ENCODE measurements around the gene TBC1D8. TPM values are rescaled to one million over a fixed set of nuclear protein-coding genes. Genes with fewer than 3 reads are reported as not detected.
"Not testable (repeated sequence)": the region's sequence is repeated elsewhere in the genome, so short reads cannot be mapped to it uniquely, and the experiment has no call there.

Gene TBC1D8
- total RNA-seq, 1 experiment from 2014 or later: 4.1 TPM

- DNase-seq (ENCODE audit: low read depth): peak; percentile 90
Observed at GRCh38 chr2:101064868-101065549, 86.2 kb downstream of the TBC1D8 start.

DNA sequence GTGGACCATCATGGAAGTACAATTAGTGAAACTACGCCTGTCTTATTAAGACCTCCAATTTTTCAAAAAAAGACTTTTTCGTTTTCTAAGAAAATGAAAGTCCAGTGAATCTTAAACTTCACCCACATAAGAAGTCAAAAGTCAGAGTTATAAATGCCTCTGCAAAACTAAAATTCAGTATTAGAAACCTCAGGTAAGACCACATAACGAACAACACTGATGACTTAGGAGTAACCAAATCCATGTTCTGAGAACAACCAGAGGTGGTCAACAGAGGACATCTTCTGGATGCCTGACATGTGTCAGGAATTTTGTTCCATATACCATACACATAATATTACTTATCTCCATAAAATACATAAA, 86.7 kb downstream of the TBC1D8 start:
- no peak for DNase-seq (ENCODE audit: low read depth)

- no peak for DNase-seq (ENCODE audit: low read depth)
Observed at GRCh38 chr2:101064125-101064502, 87.1 kb downstream of the TBC1D8 start.

- DNase-seq (ENCODE audit: low read depth): peak; percentile 22
Observed at GRCh38 chr2:101063352-101064124, 87.6 kb downstream of the TBC1D8 start.

DNA sequence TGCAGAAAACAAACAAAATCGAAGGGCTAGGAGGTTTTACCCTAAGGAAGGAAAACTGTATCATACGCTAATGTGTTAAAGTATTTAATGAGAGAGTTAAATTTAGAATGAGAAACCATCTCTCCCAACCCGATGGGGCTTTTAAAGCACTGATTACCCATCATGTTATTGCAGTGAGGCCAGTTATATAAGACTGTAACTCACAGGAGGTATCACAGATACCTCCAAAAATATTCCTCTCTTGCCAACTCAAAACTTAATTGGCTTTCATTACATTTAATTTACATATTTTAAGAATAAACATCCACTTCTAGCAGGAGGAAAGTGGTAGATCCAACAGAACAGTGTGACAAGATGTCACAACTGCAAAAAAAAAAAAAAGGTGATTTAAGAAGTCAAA, 92.8 kb downstream of the TBC1D8 start:
- no peak for DNase-seq (ENCODE audit: low read depth)

DNA sequence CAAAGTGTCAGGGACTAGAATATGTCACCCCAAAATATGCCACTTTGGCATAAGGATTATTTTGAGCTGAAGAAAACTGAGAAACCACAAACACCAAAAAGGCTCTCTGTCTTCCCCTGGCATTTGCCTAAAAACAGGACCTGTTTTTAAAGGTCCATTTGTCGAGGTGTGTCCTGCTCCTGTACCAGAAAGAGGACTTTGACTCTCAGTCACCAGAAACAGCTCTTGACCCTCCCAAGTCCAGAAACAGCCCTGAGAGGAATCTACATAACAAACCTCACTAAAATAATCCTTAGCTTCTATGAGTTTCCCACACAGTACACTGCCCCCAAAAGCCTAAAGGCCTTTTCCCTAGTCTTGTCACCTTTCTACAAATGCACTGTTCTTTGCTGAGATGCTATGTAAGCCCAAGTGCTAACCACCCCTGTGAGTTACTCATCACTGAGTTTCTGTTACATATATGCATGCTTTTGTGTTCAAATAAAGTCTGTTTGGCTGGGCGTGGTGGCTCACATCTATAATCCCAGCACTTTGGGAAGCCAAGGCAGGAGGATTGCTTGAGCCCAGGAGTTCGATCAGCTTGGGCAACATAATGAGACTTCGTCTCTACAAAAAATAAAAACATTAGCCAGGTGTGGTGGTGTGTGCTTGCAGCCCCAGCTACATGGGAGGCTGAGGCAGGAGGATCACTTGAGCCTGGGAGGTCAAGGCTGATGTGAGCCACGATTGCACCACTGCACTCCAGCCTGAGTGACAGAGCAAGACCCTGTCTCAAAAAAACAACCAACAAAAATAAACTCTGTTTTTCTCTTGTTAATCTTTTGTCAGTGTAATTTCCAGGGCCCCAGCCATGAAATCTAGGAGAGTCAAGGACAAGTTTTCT, 93.9 kb downstream of the TBC1D8 start:
- DNase-seq (ENCODE audit: low read depth): no peak

DNA sequence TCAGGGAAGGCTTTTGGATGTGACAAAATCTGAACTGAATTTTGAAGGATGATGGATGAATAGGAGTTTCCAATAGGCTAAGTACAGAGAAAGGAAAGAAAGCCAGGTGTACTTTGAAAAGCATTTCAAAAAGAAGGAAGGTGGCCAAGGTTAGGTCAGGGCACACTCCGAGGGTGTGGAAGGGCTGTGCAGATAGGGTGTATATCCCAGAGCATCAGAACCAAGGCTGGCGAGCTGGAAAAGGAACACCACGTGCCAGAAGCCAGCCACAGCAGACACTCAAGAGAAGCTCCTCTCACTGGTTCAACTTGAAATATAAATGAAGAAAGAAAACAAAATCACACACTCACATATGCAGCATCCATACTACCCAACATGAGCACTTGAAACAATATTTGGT, 98.1 kb downstream of the TBC1D8 start:
- DNase-seq (ENCODE audit: low read depth): no peak

DNA sequence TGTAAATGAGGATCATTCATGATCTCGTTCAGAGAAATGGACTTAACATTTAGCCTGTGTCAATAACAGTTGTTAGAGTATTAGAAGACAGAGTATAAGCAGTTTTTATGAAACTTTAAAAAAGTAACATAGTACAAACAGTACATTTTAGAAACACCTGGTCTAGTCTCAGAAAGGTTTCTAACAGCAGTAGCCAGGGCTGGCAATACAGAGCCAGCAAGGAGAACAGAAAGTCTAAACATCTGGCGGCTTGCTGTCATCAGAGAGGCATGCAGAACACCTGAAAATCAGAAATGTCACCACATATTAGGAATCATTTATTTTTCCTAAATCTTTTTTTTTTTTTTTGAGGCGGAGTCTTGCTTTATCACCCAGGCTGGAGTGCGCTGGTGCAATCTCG, 99.0 kb downstream of the TBC1D8 start:
- no peak for DNase-seq (ENCODE audit: low read depth)

DNA sequence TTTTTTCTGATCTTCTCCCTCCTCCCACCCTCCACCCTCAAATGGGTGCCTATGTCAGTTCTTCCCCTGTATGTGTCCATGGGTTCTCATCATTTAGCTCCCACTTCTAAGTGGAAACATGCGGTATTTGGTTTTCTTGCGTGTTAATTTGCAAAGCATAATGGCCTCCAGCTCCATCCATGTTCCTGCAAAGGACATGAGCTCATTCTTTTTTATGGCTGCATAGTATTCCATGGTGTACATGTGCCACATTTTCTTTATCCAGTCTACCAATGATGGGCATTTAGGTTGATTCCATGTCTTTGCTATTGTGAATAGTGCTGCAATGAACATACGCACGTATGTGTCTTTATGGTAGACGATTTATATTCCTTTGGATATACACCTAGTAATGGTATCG, 100.3 kb downstream of the TBC1D8 start:
- DNase-seq (ENCODE audit: low read depth): not testable (repeated sequence)

DNA sequence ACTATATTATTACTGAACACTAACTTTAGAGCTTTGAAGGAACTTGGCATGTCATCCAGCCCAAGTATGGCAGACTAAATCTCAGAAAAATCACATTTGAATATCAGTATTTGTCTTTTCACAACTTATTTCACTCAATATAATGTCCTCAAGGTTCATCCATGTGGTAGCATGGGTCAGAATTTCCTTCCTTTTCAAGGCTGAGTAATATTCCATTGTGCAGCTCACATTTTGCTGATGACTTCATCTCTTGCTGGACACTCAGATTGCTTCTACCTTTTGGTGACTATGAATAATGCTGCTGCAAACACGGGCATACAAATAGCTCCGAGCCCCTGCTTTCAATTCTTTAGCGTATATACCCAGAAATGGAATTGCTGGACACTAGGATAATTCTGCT, 102.4 kb downstream of the TBC1D8 start:
- DNase-seq (ENCODE audit: low read depth): no peak

GRCh38 chr2:101047774-101048173, 103.4 kb downstream of the TBC1D8 start:
- DNase-seq (ENCODE audit: low read depth): no peak

DNA sequence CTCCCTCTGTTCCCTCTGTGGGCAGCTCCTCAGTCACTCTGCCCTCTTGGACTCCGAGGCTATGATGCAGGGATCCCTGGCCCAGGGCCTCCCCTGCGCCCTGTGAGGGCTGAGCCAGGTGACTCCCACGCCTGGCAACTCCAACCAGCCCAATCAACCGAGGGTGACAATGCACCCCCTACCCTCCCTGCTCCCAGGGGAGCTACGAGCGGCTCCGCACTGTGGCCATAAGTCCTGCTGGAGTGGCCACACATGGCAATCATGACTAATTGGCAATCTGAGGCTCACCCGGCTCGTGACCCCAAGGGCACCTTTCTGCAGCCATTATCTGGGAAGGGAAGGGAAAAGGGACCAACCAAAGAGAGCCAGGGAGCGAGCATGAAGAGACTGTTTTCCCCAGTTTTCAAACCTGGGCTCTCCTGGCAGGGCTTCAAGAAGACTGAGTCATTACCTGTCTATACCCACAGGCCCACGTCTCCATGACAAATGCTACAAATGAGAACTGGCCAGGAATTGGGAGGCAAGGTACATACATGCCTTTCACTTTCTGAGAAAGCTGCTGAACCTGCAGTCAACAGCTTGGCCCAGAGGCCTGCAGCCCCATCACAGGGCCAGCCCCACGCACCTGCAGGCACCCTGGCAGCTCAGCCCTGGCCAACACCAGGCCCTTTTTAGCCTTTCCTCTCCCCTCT, 104.0 kb downstream of the TBC1D8 start:
- DNase-seq (ENCODE audit: low read depth): peak; percentile 81

- no peak for DNase-seq (ENCODE audit: low read depth)
Observed at GRCh38 chr2:101045330-101045729, 105.9 kb downstream of the TBC1D8 start.

DNA sequence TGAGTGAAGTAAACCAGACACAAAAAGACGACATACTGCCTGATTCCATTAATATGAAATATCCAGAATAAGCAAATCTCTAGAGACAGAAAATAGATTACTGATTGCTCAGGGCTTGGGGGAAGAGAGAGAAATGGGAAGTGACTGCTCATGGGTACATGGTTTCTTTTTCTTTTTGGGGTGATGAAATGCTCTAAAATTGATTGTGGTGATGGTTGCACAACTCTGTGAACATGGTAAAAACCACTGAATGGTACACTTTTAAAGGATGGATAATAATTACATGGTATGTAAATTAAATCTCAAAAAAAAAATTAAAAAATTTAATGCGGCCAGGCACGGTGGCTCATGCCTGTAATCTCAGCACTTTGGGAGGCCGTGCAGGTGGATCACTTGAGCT, 109.8 kb downstream of the TBC1D8 start:
- DNase-seq (ENCODE audit: low read depth): no peak

- no peak for DNase-seq (ENCODE audit: low read depth)
Observed at GRCh38 chr2:101040761-101041160, 110.4 kb downstream of the TBC1D8 start.

DNA sequence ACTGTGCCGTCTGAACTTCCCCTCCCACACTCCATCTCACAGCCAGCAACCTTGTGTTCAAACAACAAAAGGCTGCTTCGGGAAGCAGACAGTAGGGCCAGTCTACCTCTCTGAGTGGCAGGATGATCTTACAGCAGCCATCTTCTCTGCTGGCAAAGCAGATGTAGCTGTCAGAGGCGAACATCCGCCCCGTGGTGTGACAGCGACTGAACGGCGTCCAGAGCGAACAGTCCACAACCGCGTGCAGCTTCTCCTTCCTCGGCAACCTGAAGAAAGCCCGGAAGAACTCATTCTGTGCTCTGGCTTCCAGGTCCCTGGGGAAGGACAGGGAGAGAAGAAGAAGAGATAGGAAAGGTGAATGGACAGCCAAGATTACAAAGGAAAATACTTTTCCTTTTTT, 111.1 kb downstream of the TBC1D8 start:
- no peak for DNase-seq (ENCODE audit: low read depth)

- no peak for DNase-seq (ENCODE audit: low read depth)
Observed at GRCh38 chr2:101038455-101039255, 112.5 kb downstream of the TBC1D8 start.

- DNase-seq (ENCODE audit: low read depth): no peak
Observed at GRCh38 chr2:101037161-101037755, 113.9 kb downstream of the TBC1D8 start.

DNA sequence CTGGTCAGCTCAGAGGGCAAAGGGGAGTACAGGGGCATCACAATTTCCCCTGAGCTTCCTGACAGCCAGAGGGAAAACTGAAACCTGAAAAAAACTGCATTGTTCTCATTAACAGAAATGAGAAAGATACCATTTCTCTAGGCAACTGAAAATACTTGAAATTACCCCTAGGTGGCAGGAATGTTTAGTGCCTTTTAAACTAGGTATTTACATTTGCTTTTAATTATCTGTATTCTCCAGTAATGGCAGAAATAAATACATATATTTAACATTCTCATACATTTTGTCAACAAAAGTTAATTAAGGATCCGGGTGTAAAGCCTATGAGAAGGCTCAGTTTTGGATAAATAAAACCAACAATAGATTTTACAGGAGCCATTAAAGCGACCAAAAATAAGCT, 114.6 kb downstream of the TBC1D8 start:
- no peak for DNase-seq (ENCODE audit: low read depth)

GRCh38 chr2:101032084-101032776, 119.0 kb downstream of the TBC1D8 start:
- DNase-seq (ENCODE audit: low read depth): no peak

All from HT1080 (cell line).